ENCODE data around the gene FBXO8. TPM values are rescaled to one million over a fixed set of nuclear protein-coding genes. Genes with fewer than 3 reads are reported as not detected.

FBXO8 gene
- total RNA-seq, 1 experiment from 2014 or later: 8.9 TPM

- Mint-ChIP-seq H3K9me3 (peaks cover 3 to 4% of the 10 kb centered on the region in 2 experiments; a peak in 2 of 5 replicates), H3K4me1 (peaks cover 27 to 29% of the 10 kb centered on the region in 2 experiments), H3K36me3 (ENCODE audit: insufficient read depth in 1 of 3, low read depth in 3 of 3) (no peaks in the 10 kb centered on the region), H3K4me3 (no peak overlapping the region), H3K27ac (no peak overlapping the region), H3K27me3 (ENCODE audit: low read depth) (peaks cover 80% of the 10 kb centered on the region)
- no peak overlapping the region for H2AFZ ChIP-seq (ENCODE audit: low read length)
- H3K4ac ChIP-seq (ENCODE audit: low read depth, low read length): no peak overlapping the region
- WGBS (ENCODE audit: extremely low coverage, insufficient read length, low lambda C conversion rate): no CpG with 5 or more reads among the region's 2 CpGs
- no peak overlapping the region for H2AK5ac ChIP-seq (ENCODE audit: insufficient read length, low read length)
- H2BK15ac ChIP-seq (ENCODE audit: low read depth, low read length): no peak overlapping the region
- H3K27me3 ChIP-seq (ENCODE audit: insufficient read depth, low read length): peaks cover 43% of the 10 kb centered on the region
- no peaks in the 10 kb centered on the region for H3K9me3 ChIP-seq (ENCODE audit: control insufficient read depth, low read depth, low read length)
- H3T11ph ChIP-seq (ENCODE audit: low read length): no peak overlapping the region
- H3K56ac ChIP-seq (ENCODE audit: insufficient read length, low read depth, low read length): no peak overlapping the region
- H3K9ac ChIP-seq (ENCODE audit: extremely low read depth, insufficient read length, low read length): no peak overlapping the region
- H3K79me1 ChIP-seq (ENCODE audit: insufficient read depth, low read depth, low read length, poor library complexity, severe bottlenecking): no peaks in the 10 kb centered on the region
- H4K91ac ChIP-seq (ENCODE audit: insufficient read length, low read depth, low read length): no peak overlapping the region
- H3K27ac ChIP-seq (ENCODE audit: insufficient read length, low read depth, low read length): no peak overlapping the region
- no peak overlapping the region for H4K8ac ChIP-seq (replicated peaks; ENCODE audit: insufficient read length, low read depth, low read length)
- H3K23me2 ChIP-seq (ENCODE audit: insufficient read length, low read depth, low read length, poor library complexity, severe bottlenecking): peaks cover 7% of the 10 kb centered on the region
- H2BK12ac ChIP-seq (ENCODE audit: insufficient read length, low read depth, low read length): no peak overlapping the region
- H2BK20ac ChIP-seq (ENCODE audit: low read depth, low read length, poor library complexity, severe bottlenecking): no peak overlapping the region
- H3K14ac ChIP-seq (ENCODE audit: insufficient read depth, low read length): no peak overlapping the region
- peak; percentile 42; the same call in 2 of the 3 replicates for TF ChIP-seq CTCF (conservative IDR thresholded peaks at IDR 0.05)
- H2BK5ac ChIP-seq (ENCODE audit: insufficient read length, low read length): no peak overlapping the region
- no peak overlapping the region for H3K23ac ChIP-seq (ENCODE audit: insufficient read length, low read depth, low read length)
- H4K5ac ChIP-seq (ENCODE audit: insufficient read length, low read depth, low read length): no peak overlapping the region
- H3K4me2 ChIP-seq (ENCODE audit: insufficient read depth, insufficient read length, low read length): no peak overlapping the region
- no peaks in the 10 kb centered on the region for H4K20me1 ChIP-seq (ENCODE audit: control insufficient read depth, insufficient read depth, insufficient read length)
- no peak overlapping the region for H3K18ac ChIP-seq (ENCODE audit: insufficient read length, low read depth, low read length)
- no peaks in the 10 kb centered on the region for H3K79me2 ChIP-seq (ENCODE audit: insufficient read depth, low read length)
- H3K4me1 ChIP-seq (ENCODE audit: insufficient read depth, low read length): no peaks in the 10 kb centered on the region
- no peak overlapping the region for H2BK120ac ChIP-seq (ENCODE audit: low read depth, low read length, poor library complexity, severe bottlenecking)
- no peak for DNase-seq
Observed at GRCh38 chr4:174210354-174210753, 73.1 kb downstream of the FBXO8 start.
